BLaER1 (cell line): Measurements from ENCODE around the gene LMBR1.
A peak's percentile ranks its signal among the peaks of the same experiment; 100 is the strongest.
"Not testable (repeated sequence)": the region's sequence is repeated elsewhere in the genome, so short reads cannot be mapped to it uniquely, and the experiment has no call there.

Experiments
- H3K27ac ChIP-seq: shearing (Covaris generic); formaldehyde crosslinking; 2 replicates; pipeline ENCODE4 v1.8.1; 2022
- H3K27me3 ChIP-seq: shearing (Covaris generic); formaldehyde crosslinking; 2 replicates; pipeline ENCODE4 v1.8.1; 2022
- H3K36me3 ChIP-seq: shearing (Covaris generic); formaldehyde crosslinking; 2 replicates; pipeline ENCODE4 v1.8.1; 2022
- H3K4me1 ChIP-seq: shearing (Covaris generic); formaldehyde crosslinking; 2 replicates; pipeline ENCODE4 v1.8.1; 2022
- H3K4me2 ChIP-seq: shearing (Covaris generic); formaldehyde crosslinking; 2 replicates; pipeline ENCODE4 v1.8.1; 2022
- H3K4me3 ChIP-seq: shearing (Covaris generic); formaldehyde crosslinking; 2 replicates; pipeline ENCODE4 v1.8.1; 2022
- H3K9ac ChIP-seq: shearing (Covaris generic); formaldehyde crosslinking; 2 replicates; pipeline ENCODE4 v1.8.1; 2022
- H3K9me3 ChIP-seq: shearing (Covaris generic); formaldehyde crosslinking; 2 replicates; pipeline ENCODE4 v1.8.1; 2022
- H4K20me1 ChIP-seq: shearing (Covaris generic); formaldehyde crosslinking; 2 replicates; pipeline ENCODE4 v1.8.1; 2022
- Cebpa-rat ChIP-seq: shearing (Covaris generic); IDR thresholded peaks from 2 replicates; pipeline ENCODE4 v1.8.1; 2022

The LMBR1 gene

GRCh38 chr7:156889089-156889488 is 3.9 kb downstream of the LMBR1 start:
- Histone ChIP-seq H3K27me3 (no peaks in the 10 kb centered on the region), H3K4me1 (peaks cover 24% of the 10 kb centered on the region), H3K4me2 (no peak overlapping the region), H3K9ac (no peak overlapping the region), H3K27ac (no peak overlapping the region), H3K9me3 (no peaks in the 10 kb centered on the region), H3K4me3 (no peak overlapping the region), H4K20me1 (peaks cover 50% of the 10 kb centered on the region), H3K36me3 (peaks cover 29% of the 10 kb centered on the region)
- no peak for TF ChIP-seq Cebpa-rat

- Histone ChIP-seq H3K27me3 (no peaks in the 10 kb centered on the region), H3K9me3 (0 out of 2 replicates have a peak, but pooled peaks cover 3% of the 10 kb centered on the region), H3K4me2 (no peak overlapping the region), H3K4me3 (no peak overlapping the region), H3K36me3 (peaks cover 46% of the 10 kb centered on the region), H3K9ac (no peak overlapping the region), H3K27ac (no peak overlapping the region), H4K20me1 (peaks cover 65% of the 10 kb centered on the region), H3K4me1 (peaks cover 7% of the 10 kb centered on the region)
- TF ChIP-seq Cebpa-rat = no peak
Observed at GRCh38 chr7:156886020-156886795, 6.8 kb downstream of the LMBR1 start.

- H3K4me1 ChIP-seq = 0 out of 2 replicates have a peak, but pooled peaks cover 7% of the 10 kb centered on the region
- H3K4me3 ChIP-seq = no peak overlapping the region
- H3K4me2 ChIP-seq = no peak overlapping the region
- H4K20me1 ChIP-seq = peaks cover 35% of the 10 kb centered on the region
- H3K36me3 ChIP-seq = peaks cover 35% of the 10 kb centered on the region
- peaks cover 42% of the 10 kb centered on the region for H3K9me3 ChIP-seq
- no peak overlapping the region for H3K9ac ChIP-seq
- no peak for TF ChIP-seq Cebpa-rat
- H3K27ac ChIP-seq = no peak overlapping the region
- H3K27me3 ChIP-seq = no peaks in the 10 kb centered on the region
Observed at GRCh38 chr7:156881679-156882078, 11.3 kb downstream of the LMBR1 start.

- Histone ChIP-seq H3K9ac (no peak overlapping the region), H3K36me3 (peaks cover 46% of the 10 kb centered on the region), H3K27ac (no peak overlapping the region), H3K9me3 (peaks cover 86% of the 10 kb centered on the region), H3K4me1 (no peaks in the 10 kb centered on the region), H3K27me3 (no peaks in the 10 kb centered on the region), H3K4me2 (no peak overlapping the region), H3K4me3 (no peak overlapping the region), H4K20me1 (no peaks in the 10 kb centered on the region)
- no peak for TF ChIP-seq Cebpa-rat
Observed at GRCh38 chr7:156875766-156876165, 17.2 kb downstream of the LMBR1 start.

GRCh38 chr7:156868363-156868762 is 24.6 kb downstream of the LMBR1 start:
- peaks cover 14% of the 10 kb centered on the region; the same call in 1 of the 2 replicates for H3K4me1 ChIP-seq
- H3K4me3 ChIP-seq, H3K27ac ChIP-seq, H3K4me2 ChIP-seq, H3K9ac ChIP-seq, H4K20me1 ChIP-seq, H3K27me3 ChIP-seq: not testable (repeated sequence)
- peaks cover 44% of the 10 kb centered on the region for H3K36me3 ChIP-seq
- peaks cover 36% of the 10 kb centered on the region for H3K9me3 ChIP-seq

- Histone ChIP-seq H3K9me3 (peaks cover 46% of the 10 kb centered on the region), H4K20me1 (peaks cover 10% of the 10 kb centered on the region; the same call in 1 of the 2 replicates), H3K4me2 (0 out of 2 replicates have a peak overlapping the region, but pooled peaks have one; percentile 1), H3K27ac (no peak overlapping the region), H3K36me3 (peaks cover 54% of the 10 kb centered on the region), H3K4me3 (no peak overlapping the region), H3K9ac (no peak overlapping the region), H3K4me1 (peaks cover 12% of the 10 kb centered on the region; the same call in 1 of the 2 replicates), H3K27me3 (no peaks in the 10 kb centered on the region)
- TF ChIP-seq Cebpa-rat = no peak
Observed at GRCh38 chr7:156865493-156865892, 27.5 kb downstream of the LMBR1 start.

- Histone ChIP-seq H3K4me1 (peaks cover 10% of the 10 kb centered on the region; the same call in 1 of the 2 replicates), H3K9me3 (peaks cover 81% of the 10 kb centered on the region), H3K36me3 (peaks cover 55% of the 10 kb centered on the region)
- H3K4me3 ChIP-seq, H3K9ac ChIP-seq, H3K27ac ChIP-seq, H3K4me2 ChIP-seq, H4K20me1 ChIP-seq, H3K27me3 ChIP-seq: not testable (repeated sequence)
Observed at GRCh38 chr7:156862022-156862421, 31.0 kb downstream of the LMBR1 start.

- Histone ChIP-seq H3K27me3 (no peaks in the 10 kb centered on the region), H4K20me1 (peaks cover 10% of the 10 kb centered on the region; the same call in 1 of the 2 replicates), H3K27ac (no peak overlapping the region), H3K4me2 (no peak overlapping the region), H3K4me1 (peaks cover 10% of the 10 kb centered on the region; the same call in 1 of the 2 replicates), H3K4me3 (no peak overlapping the region), H3K9ac (no peak overlapping the region), H3K9me3 (peaks cover 88% of the 10 kb centered on the region), H3K36me3 (peaks cover 57% of the 10 kb centered on the region)
- no peak for TF ChIP-seq Cebpa-rat
Observed at GRCh38 chr7:156861212-156861611, 31.8 kb downstream of the LMBR1 start.

GRCh38 chr7:156860099-156860498 is 32.9 kb downstream of the LMBR1 start:
- H4K20me1 ChIP-seq, H3K4me2 ChIP-seq, H3K9ac ChIP-seq, H3K27ac ChIP-seq, H3K4me1 ChIP-seq, H3K4me3 ChIP-seq, H3K27me3 ChIP-seq: not testable (repeated sequence)
- Histone ChIP-seq H3K9me3 (peaks cover 97% of the 10 kb centered on the region), H3K36me3 (peaks cover 60% of the 10 kb centered on the region)

- Histone ChIP-seq H3K4me1 (no peaks in the 10 kb centered on the region), H3K9me3 (peaks cover 98% of the 10 kb centered on the region), H3K4me2 (no peak overlapping the region), H3K4me3 (no peak overlapping the region), H3K27ac (no peak overlapping the region), H3K27me3 (no peaks in the 10 kb centered on the region), H3K36me3 (peaks cover 67% of the 10 kb centered on the region), H3K9ac (no peak overlapping the region), H4K20me1 (no peaks in the 10 kb centered on the region)
- no peak for TF ChIP-seq Cebpa-rat
Observed at GRCh38 chr7:156858523-156858922, 34.5 kb downstream of the LMBR1 start.
